Right forelimb (tissue), 1 donor: Measurements from ENCODE around the gene FAT1.
A peak's percentile ranks its signal among the peaks of the same experiment; 100 is the strongest.
"Not testable (repeated sequence)": the region's sequence is repeated elsewhere in the genome, so short reads cannot be mapped to it uniquely, and the experiment has no call there.

Experiments
- DNase-seq: peaks from one replicate; pipeline ENCODE4 v3.0.0-alpha.2; 2018

The FAT1 gene

GRCh38 chr4:186723292-186724057 is at the start of gene FAT1:
Gene FAT1, minus strand, starts transcription at chr4:186723856. Its CDS starts 14,029 bp downstream, at chr4:186709827.
- DNase-seq = peak; percentile 89

GRCh38 chr4:186772936-186773487 is 49.4 kb upstream of the FAT1 start:
- DNase-seq = no peak

GRCh38 chr4:186771624-186772023 is 48.0 kb upstream of the FAT1 start:
- no peak for DNase-seq

GRCh38 chr4:186770481-186771175 is 47.0 kb upstream of the FAT1 start:
- no peak for DNase-seq

GRCh38 chr4:186767794-186768193 is 44.1 kb upstream of the FAT1 start:
- DNase-seq = no peak

GRCh38 chr4:186765673-186766546 is 42.3 kb upstream of the FAT1 start:
- no peak for DNase-seq

GRCh38 chr4:186765138-186765537 is 41.5 kb upstream of the FAT1 start:
- DNase-seq = no peak

GRCh38 chr4:186764457-186764856 is 40.8 kb upstream of the FAT1 start:
- DNase-seq = no peak

- no peak for DNase-seq
These were observed 39.2 kb upstream of the FAT1 start for GRCh38 chr4:186762865-186763264.

GRCh38 chr4:186762361-186762760 is 38.7 kb upstream of the FAT1 start:
- no peak for DNase-seq

GRCh38 chr4:186761956-186762355 is 38.3 kb upstream of the FAT1 start:
- DNase-seq = not testable (repeated sequence)

- no peak for DNase-seq
These were observed 37.7 kb upstream of the FAT1 start for GRCh38 chr4:186761393-186761792.

- no peak for DNase-seq
These were observed 36.9 kb upstream of the FAT1 start for GRCh38 chr4:186760576-186760975.

- no peak for DNase-seq
These were observed 36.3 kb upstream of the FAT1 start for GRCh38 chr4:186759990-186760389.

GRCh38 chr4:186758929-186759682 is 35.5 kb upstream of the FAT1 start:
- DNase-seq = no peak

- DNase-seq = no peak
These were observed 34.2 kb upstream of the FAT1 start for GRCh38 chr4:186757696-186758355.

- DNase-seq = not testable (repeated sequence)
These were observed 32.9 kb upstream of the FAT1 start for GRCh38 chr4:186756550-186756949.

- DNase-seq = no peak
These were observed 32.2 kb upstream of the FAT1 start for GRCh38 chr4:186755550-186756519.

- DNase-seq = no peak
These were observed 31.3 kb upstream of the FAT1 start for GRCh38 chr4:186754976-186755375.

GRCh38 chr4:186752325-186752724 is 28.7 kb upstream of the FAT1 start:
- no peak for DNase-seq
